ENCODE results near the gene C11orf58.

C11orf58 gene

GRCh38 chr11:16738947-16739815, 734 bp downstream of the C11orf58 start:
- H3K27ac ChIP-seq: peak overlapping the region; percentile 92
- TF ChIP-seq CTCF (conservative IDR thresholded peaks at IDR 0.05): no peak

GRCh38 chr11:16741473-16741872, 3.0 kb downstream of the C11orf58 start:
- TF ChIP-seq CTCF (conservative IDR thresholded peaks at IDR 0.05): no peak
- H3K27ac ChIP-seq: no peak overlapping the region

- H3K27ac ChIP-seq: no peak overlapping the region
- TF ChIP-seq CTCF (conservative IDR thresholded peaks at IDR 0.05): no peak
Observed at GRCh38 chr11:16743478-16743877, 5.0 kb downstream of the C11orf58 start.

GRCh38 chr11:16744128-16744725, 5.8 kb downstream of the C11orf58 start:
- no peak for TF ChIP-seq CTCF (conservative IDR thresholded peaks at IDR 0.05)
- H3K27ac ChIP-seq: no peak overlapping the region

- no peak for TF ChIP-seq CTCF (conservative IDR thresholded peaks at IDR 0.05)
- peak overlapping the region; percentile 50; the same call in 1 of the 2 replicates for H3K27ac ChIP-seq
Observed at GRCh38 chr11:16745950-16746605, 7.6 kb downstream of the C11orf58 start.

GRCh38 chr11:16749092-16749491, 10.6 kb downstream of the C11orf58 start:
- TF ChIP-seq CTCF (conservative IDR thresholded peaks at IDR 0.05): no peak
- H3K27ac ChIP-seq: no peak overlapping the region

GRCh38 chr11:16749666-16750065, 11.2 kb downstream of the C11orf58 start:
- TF ChIP-seq CTCF (conservative IDR thresholded peaks at IDR 0.05): no peak
- no peak overlapping the region for H3K27ac ChIP-seq

Measured in VCaP (cell line).